Astrocyte of the spinal cord (primary cell): ENCODE data around the gene AUTS2.

ENCODE experiments used
- DNase-seq: peaks from one replicate; pipeline ENCODE4 v3.0.0; 2011; ENCODE audit warnings: low read depth, low spot score
- H3K4me3 ChIP-seq: 2 replicates; pipeline ENCODE4 v1.5.1; 2011; ENCODE audit warnings: low read depth, mild to moderate bottlenecking, low read length, moderate library complexity
- in situ Hi-C: cut with HindIII; loops from 2 replicates; pipeline ENCODE4 v1.10.0; 2017; ENCODE audit warnings: low sequenced_read_pairs
- TF ChIP-seq, protein P1 (sequence below): IDR thresholded peaks from 2 replicates; pipeline ENCODE4 v1.5.1; 2012; ENCODE audit warnings: low read depth, mild to moderate bottlenecking, low read length, inconsistent platforms

Gene AUTS2

DNA sequence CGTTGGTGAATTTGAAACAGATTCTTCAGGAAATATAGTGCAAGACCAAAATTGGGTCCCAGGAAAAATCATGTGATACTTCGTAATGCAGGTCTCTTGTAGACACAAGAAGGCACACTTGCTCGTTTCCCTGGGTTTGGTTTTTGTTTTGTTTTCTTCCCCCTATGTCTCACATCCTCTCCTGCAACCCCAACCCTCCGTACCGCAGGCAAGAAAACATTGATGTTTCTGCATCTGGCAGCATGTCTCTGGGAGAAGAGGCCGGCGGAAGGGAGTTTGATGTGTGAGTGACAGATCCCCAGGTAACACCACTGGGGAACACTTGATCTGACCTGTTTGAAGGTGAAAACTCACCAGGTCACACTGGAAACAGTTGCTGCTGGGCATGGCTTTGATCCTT, 718.5 kb downstream of the AUTS2 start:
- in situ Hi-C loops, result no loop called here
- DNase-seq, result no peak
- no peak overlapping the region for H3K4me3 ChIP-seq
- TF ChIP-seq, protein P1, sequence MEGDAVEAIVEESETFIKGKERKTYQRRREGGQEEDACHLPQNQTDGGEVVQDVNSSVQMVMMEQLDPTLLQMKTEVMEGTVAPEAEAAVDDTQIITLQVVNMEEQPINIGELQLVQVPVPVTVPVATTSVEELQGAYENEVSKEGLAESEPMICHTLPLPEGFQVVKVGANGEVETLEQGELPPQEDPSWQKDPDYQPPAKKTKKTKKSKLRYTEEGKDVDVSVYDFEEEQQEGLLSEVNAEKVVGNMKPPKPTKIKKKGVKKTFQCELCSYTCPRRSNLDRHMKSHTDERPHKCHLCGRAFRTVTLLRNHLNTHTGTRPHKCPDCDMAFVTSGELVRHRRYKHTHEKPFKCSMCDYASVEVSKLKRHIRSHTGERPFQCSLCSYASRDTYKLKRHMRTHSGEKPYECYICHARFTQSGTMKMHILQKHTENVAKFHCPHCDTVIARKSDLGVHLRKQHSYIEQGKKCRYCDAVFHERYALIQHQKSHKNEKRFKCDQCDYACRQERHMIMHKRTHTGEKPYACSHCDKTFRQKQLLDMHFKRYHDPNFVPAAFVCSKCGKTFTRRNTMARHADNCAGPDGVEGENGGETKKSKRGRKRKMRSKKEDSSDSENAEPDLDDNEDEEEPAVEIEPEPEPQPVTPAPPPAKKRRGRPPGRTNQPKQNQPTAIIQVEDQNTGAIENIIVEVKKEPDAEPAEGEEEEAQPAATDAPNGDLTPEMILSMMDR, result no peak

DNA sequence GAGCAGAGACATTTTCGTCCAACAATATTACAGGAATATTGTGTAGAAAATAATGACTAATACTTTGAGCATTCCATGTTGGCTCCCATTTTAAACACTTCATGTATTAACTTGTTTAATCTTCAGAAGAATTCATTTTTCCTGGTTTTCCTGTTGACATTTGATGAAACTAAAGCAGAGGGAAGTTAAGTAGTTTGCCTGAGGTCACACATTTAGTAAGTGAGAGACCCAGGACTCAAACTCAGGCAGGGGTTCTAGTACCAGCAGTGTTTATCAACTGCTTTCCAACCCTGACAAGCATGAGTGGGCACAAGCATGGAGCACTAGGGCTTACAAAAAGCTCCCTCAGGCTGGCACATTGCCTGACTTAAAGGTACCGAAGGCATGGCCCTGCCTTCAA, 719.1 kb downstream of the AUTS2 start:
- peak; percentile 25 for DNase-seq
- TF ChIP-seq, protein P1, result no peak
- in situ Hi-C loops, result no loop called here
- H3K4me3 ChIP-seq, result no peak overlapping the region

DNA sequence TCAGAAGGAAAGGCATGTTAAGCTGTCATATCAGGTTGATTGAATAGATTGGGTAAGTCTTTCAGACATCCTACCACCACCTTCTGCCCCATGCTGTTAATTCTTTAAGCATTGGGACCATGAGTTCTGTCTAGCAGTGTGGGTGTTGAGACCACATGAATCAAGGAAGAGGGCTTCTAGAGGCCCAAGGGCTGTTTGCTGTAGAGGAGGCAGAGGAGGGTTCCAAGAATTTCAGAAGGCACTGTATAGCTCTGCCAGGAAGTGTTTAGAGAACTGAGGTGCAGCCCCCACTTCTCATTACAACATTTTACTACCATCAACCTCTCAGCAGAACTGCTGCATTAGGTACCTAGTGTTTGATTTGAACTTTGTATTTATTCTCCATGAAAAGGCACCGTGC, 720.2 kb downstream of the AUTS2 start:
- TF ChIP-seq, protein P1, result no peak
- no peak overlapping the region for H3K4me3 ChIP-seq
- DNase-seq, result no peak
- in situ Hi-C loops, result no loop called here

DNA sequence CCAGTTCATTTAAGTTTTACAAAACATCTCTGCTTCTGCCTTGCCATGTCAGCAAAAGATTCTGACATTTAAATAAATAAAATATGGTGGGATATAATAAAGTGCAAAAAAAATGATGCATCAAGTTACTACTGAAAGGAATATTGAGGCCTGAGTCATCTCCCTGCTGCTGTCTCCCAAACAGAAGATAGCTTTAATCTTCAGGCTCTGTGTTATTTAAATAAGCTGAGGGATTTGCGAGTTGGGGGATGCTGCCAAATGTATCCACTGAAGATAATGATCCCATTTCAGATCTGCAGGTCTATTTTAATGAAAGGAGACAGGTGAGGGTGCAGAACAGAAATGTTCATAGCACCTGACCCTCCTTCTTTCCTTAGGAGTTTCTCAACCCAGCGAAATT, 720.8 kb downstream of the AUTS2 start:
- DNase-seq, result no peak
- TF ChIP-seq, protein P1, result no peak
- no peak overlapping the region for H3K4me3 ChIP-seq
- in situ Hi-C loops, result no loop called here

DNA sequence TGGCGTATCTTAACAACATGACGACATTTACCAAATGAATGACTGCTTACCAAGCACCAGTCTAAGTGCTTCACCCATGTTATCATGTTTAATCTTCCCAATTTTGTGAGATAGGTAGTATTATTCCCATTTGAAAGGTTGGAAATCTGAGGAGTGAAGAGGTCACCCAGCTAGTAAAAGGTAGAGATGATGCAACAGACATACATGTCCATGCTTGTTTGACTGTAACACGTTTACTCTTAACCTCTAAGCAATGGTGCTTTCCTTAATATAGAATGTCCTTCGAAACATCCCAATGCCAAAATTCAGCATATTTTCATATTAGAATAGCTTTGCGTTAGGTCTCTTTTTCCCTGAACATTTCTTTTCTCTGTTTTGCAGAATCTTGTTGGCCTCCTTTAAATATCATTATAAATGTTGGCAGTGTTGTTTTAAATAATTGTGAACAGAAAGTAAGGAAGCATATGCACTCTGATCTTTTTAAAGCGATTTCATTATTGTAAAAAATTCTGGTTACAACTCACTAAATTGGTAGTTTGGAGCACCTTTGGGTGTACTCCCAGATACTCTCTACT, 722.8 kb downstream of the AUTS2 start:
- DNase-seq, result no peak
- TF ChIP-seq, protein P1, result no peak
- H3K4me3 ChIP-seq, result no peak overlapping the region
- in situ Hi-C loops, result no loop called here

DNA sequence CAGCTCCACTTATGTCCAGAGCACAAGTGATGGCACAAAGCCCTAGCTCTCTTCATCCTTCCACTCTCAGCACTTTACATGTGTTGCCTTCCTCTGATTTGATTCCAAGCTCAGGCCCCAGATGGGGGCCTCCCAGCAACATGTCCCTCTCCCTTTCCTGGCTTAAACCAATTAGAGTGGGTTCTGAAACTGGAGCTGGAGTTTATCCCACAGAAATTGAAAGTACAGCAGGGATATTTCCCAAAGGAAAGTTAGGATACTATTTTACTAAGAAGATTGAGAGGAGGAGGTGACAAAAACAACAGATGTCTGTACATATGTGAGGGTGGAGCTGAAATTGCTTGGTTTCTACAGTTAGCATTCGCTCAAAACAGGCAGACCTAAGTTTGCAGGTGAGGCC, 724.6 kb downstream of the AUTS2 start:
- in situ Hi-C loops, result no loop called here
- DNase-seq, result no peak
- TF ChIP-seq, protein P1, result no peak
- H3K4me3 ChIP-seq, result no peak overlapping the region
